ENCODE results near the gene CAP1.

Gene CAP1

GRCh38 chr1:40058097-40058452 is 17.5 kb downstream of the CAP1 start:
- TF ChIP-seq CTCF (IDR thresholded peaks at IDR 0.05; ENCODE audit: insufficient read depth, low read length, poor library complexity, severe bottlenecking): no peak
- H3K36me3 ChIP-seq (ENCODE audit: control insufficient read depth, insufficient read depth, low read length): peaks cover 15% of the 10 kb centered on the region
- DNase-seq (ENCODE audit: extremely low read depth, insufficient read length): no peak
- no peaks in the 10 kb centered on the region for H3K27me3 ChIP-seq (replicated peaks; ENCODE audit: control insufficient read depth, insufficient read depth, low read length)
- no peak overlapping the region for H3K4me3 ChIP-seq (replicated peaks; ENCODE audit: low read depth, low read length)

GRCh38 chr1:40058453-40059337 is 18.2 kb downstream of the CAP1 start:
- no peak overlapping the region for H3K4me3 ChIP-seq (replicated peaks; ENCODE audit: low read depth, low read length)
- no peak for TF ChIP-seq CTCF (IDR thresholded peaks at IDR 0.05; ENCODE audit: insufficient read depth, low read length, poor library complexity, severe bottlenecking)
- H3K36me3 ChIP-seq (ENCODE audit: control insufficient read depth, insufficient read depth, low read length): peaks cover 18% of the 10 kb centered on the region
- H3K27me3 ChIP-seq (replicated peaks; ENCODE audit: control insufficient read depth, insufficient read depth, low read length): no peaks in the 10 kb centered on the region
- no peak for DNase-seq (ENCODE audit: extremely low read depth, insufficient read length)

GRCh38 chr1:40059338-40059959 is 18.9 kb downstream of the CAP1 start:
- no peaks in the 10 kb centered on the region for H3K27me3 ChIP-seq (replicated peaks; ENCODE audit: control insufficient read depth, insufficient read depth, low read length)
- H3K4me3 ChIP-seq (replicated peaks; ENCODE audit: low read depth, low read length): peak overlapping the region; percentile 15; the same call in 1 of the 2 replicates
- TF ChIP-seq CTCF (IDR thresholded peaks at IDR 0.05; ENCODE audit: insufficient read depth, low read length, poor library complexity, severe bottlenecking): peak; percentile 36
- peak; percentile 47 for DNase-seq (ENCODE audit: extremely low read depth, insufficient read length)
- H3K36me3 ChIP-seq (ENCODE audit: control insufficient read depth, insufficient read depth, low read length): peaks cover 26% of the 10 kb centered on the region

DNA sequence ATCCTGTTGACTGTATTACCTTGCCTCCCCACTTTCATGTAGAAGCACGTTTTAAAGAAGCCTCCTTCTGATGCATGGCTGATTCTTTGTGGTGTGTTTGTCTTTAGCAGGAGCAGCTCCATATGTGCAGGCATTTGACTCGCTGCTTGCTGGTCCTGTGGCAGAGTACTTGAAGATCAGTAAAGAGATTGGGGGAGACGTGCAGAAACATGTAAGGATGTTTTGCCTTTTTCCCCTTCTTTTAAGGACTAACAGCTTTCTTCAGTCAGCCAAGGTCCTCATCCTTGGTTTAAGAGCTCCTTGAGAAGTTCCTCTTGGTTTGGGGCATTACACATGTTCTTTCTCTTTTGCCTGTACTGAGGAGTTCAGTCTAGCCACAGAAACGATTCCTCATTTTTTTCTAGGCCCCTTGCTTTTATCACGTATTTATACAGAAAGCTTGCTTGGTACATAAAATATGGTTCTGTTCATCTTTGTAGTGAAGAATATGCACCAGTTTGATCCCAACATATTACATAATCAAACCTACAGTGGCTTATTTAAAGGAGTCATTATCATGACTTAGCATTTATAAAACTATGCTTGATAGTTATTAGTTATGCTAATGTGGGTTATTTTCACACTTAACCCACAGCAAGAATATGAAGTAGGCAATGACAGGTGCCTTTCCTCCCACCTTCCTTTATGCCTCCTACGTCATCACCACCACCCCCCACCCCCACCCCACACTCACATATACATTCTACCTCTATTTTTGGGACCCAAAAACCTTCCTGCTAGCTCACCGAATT is 19.6 kb downstream of the CAP1 start:
- no peak for DNase-seq (ENCODE audit: extremely low read depth, insufficient read length)
- no peak for TF ChIP-seq CTCF (IDR thresholded peaks at IDR 0.05; ENCODE audit: insufficient read depth, low read length, poor library complexity, severe bottlenecking)
- peaks cover 27% of the 10 kb centered on the region for H3K36me3 ChIP-seq (ENCODE audit: control insufficient read depth, insufficient read depth, low read length)
- no peak overlapping the region for H3K4me3 ChIP-seq (replicated peaks; ENCODE audit: low read depth, low read length)
- H3K27me3 ChIP-seq (replicated peaks; ENCODE audit: control insufficient read depth, insufficient read depth, low read length): no peaks in the 10 kb centered on the region

GRCh38 chr1:40064797-40065499 is 24.4 kb downstream of the CAP1 start:
- DNase-seq (ENCODE audit: extremely low read depth, insufficient read length): peak; percentile 47
- Histone ChIP-seq H3K36me3 (ENCODE audit: control insufficient read depth, insufficient read depth, low read length) (peaks cover 49% of the 10 kb centered on the region), H3K27me3 (replicated peaks; ENCODE audit: control insufficient read depth, insufficient read depth, low read length) (no peaks in the 10 kb centered on the region), H3K4me3 (replicated peaks; ENCODE audit: low read depth, low read length) (no peak overlapping the region)
- TF ChIP-seq CTCF (IDR thresholded peaks at IDR 0.05; ENCODE audit: insufficient read depth, low read length, poor library complexity, severe bottlenecking): no peak

All from GM06990 (cell line).